ENCODE results near the gene CFAP70. TPM values are rescaled to one million over a fixed set of nuclear protein-coding genes. Genes with fewer than 3 reads are reported as not detected.

The CFAP70 gene
- total RNA-seq, 1 experiment from 2014 or later, result 0.39 TPM

DNA sequence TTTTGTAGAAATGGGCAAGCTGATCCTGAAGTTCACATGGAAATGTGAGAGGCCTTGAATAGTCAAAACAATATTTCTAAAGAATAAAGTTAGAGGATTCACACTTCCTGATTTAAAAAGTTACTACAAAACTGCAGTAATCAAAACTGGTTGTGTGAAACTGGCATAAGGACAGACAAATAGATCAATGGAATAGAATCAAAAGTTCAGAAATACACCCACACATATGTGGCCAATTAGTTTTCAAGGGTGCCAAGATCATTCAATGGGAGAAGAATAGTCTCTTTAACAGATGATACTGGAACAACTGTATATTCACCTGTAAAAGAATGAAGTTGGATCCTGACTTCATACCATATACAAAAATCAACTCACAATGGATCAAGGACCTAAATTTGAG, 139.3 kb downstream of the CFAP70 start:
- Mint-ChIP-seq H3K4me1 (ENCODE audit: low read depth, unreplicated experiment) (peaks cover 22% of the 10 kb centered on the region), H3K36me3 (ENCODE audit: insufficient read depth, unreplicated experiment) (peaks cover 7% of the 10 kb centered on the region), H3K9me3 (ENCODE audit: unreplicated experiment) (peaks cover 12% of the 10 kb centered on the region), H3K4me3 (ENCODE audit: unreplicated experiment) (no peak overlapping the region), H3K27me3 (ENCODE audit: insufficient read depth, unreplicated experiment) (no peaks in the 10 kb centered on the region), H3K27ac (ENCODE audit: unreplicated experiment) (no peak overlapping the region)
- Histone ChIP-seq H3K9me3 (no peaks in the 10 kb centered on the region), H3K4me3 (ENCODE audit: low read depth, low read length) (no peak overlapping the region), H3K27me3 (replicated peaks; ENCODE audit: control insufficient read depth, insufficient read depth, low read length) (no peaks in the 10 kb centered on the region), H3K36me3 (ENCODE audit: control insufficient read depth, insufficient read depth, low read length) (peaks cover 2% of the 10 kb centered on the region), H3K4me1 (peaks cover 25% of the 10 kb centered on the region)
- POLR2A ChIA-PET, result no interaction called here
- TF ChIP-seq, protein P1, sequence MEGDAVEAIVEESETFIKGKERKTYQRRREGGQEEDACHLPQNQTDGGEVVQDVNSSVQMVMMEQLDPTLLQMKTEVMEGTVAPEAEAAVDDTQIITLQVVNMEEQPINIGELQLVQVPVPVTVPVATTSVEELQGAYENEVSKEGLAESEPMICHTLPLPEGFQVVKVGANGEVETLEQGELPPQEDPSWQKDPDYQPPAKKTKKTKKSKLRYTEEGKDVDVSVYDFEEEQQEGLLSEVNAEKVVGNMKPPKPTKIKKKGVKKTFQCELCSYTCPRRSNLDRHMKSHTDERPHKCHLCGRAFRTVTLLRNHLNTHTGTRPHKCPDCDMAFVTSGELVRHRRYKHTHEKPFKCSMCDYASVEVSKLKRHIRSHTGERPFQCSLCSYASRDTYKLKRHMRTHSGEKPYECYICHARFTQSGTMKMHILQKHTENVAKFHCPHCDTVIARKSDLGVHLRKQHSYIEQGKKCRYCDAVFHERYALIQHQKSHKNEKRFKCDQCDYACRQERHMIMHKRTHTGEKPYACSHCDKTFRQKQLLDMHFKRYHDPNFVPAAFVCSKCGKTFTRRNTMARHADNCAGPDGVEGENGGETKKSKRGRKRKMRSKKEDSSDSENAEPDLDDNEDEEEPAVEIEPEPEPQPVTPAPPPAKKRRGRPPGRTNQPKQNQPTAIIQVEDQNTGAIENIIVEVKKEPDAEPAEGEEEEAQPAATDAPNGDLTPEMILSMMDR (IDR thresholded peaks at IDR 0.05; ENCODE audit: insufficient read depth in 1 of 2, low read depth in 1 of 2, low read length in 1 of 2, severe bottlenecking in 1 of 2, unreplicated experiment in 1 of 2), result no peak
- no peak for DNase-seq
- CTCF ChIA-PET, result interaction anchor here (0.6 to 0.9 kb wide), 3 partner anchors 39 to 123 kb away, joined by 3 to 7 read pairs (median 3); partner anchors contain the start of gene P4HA1
- no TSS peak for BruUV-seq (replicated peaks)
- intact Hi-C loops (cut with micrococcal nuclease; ENCODE audit: unreplicated experiment), result no loop called here

DNA sequence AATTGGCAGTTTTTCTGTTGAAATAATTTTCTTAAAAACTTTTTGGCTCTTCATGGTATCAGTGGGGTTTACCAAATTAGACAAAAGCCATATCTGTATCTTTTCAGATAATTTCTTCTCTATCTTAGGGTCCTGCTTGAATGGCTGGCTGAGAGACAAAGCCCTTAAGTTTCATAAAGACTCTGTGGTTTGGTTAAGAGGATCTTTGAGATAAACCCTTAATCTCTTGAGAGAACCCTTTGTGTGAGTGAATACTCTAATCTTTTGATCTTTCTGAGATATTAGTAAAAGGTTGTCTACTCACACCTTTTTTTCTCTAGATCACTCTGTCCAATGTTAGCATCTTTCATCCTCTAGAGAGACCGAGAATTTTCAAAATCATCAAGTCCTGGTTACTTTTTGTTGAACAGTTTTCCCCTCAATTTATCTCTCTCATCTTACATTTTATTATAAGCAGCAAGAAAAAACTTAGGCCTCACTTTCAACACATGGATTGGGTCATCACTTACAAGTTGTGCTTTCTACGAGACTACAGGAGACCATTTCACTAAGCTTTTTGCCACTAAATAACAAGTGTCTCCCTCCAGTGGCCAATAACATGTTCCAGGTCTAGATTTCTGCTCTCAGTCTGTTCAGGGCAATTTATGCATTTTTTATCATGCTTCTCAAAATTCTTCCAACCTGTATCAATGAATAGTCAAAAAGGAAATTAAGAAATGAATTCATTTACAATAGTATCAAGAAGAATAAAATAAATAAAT, 140.1 kb downstream of the CFAP70 start:
- H3K27me3 ChIP-seq (replicated peaks; ENCODE audit: control insufficient read depth, insufficient read depth, low read length), result no peaks in the 10 kb centered on the region
- peaks cover 2% of the 10 kb centered on the region for H3K36me3 ChIP-seq (ENCODE audit: control insufficient read depth, insufficient read depth, low read length)
- POLR2A ChIA-PET, result interaction anchor here (1.5 to 2.1 kb wide), 2 partner anchors 28 to 50 kb away, joined by 9 to 15 read pairs; partner anchors contain the start of genes ECD and FAM149B1
- peaks cover 25% of the 10 kb centered on the region for H3K4me1 ChIP-seq
- Mint-ChIP-seq H3K9me3 (ENCODE audit: unreplicated experiment) (peaks cover 12% of the 10 kb centered on the region), H3K4me3 (ENCODE audit: unreplicated experiment) (no peak overlapping the region), H3K36me3 (ENCODE audit: insufficient read depth, unreplicated experiment) (peaks cover 7% of the 10 kb centered on the region), H3K27me3 (ENCODE audit: insufficient read depth, unreplicated experiment) (no peaks in the 10 kb centered on the region), H3K4me1 (ENCODE audit: low read depth, unreplicated experiment) (peaks cover 22% of the 10 kb centered on the region), H3K27ac (ENCODE audit: unreplicated experiment) (peak overlapping the region; percentile 82)
- CTCF ChIA-PET, result interaction anchor here (0.6 to 1.3 kb wide), 5 partner anchors 38 to 1149 kb away, joined by 3 to 9 read pairs (median 5); partner anchors contain the start of gene P4HA1
- no peak overlapping the region for H3K4me3 ChIP-seq (ENCODE audit: low read depth, low read length)
- TSS peak; percentile 28 for BruUV-seq (replicated peaks)
- TF ChIP-seq, protein P1 (IDR thresholded peaks at IDR 0.05; ENCODE audit: insufficient read depth in 1 of 2, low read depth in 1 of 2, low read length in 1 of 2, severe bottlenecking in 1 of 2, unreplicated experiment in 1 of 2), result peak; percentile 61 to 74
- intact Hi-C loops (cut with micrococcal nuclease; ENCODE audit: unreplicated experiment), result loop anchor here (1.0 kb wide), 1 partner anchor 50 kb away; the partner anchor contains the start of genes ECD and FAM149B1
- DNase-seq, result peak in 1 of 2 experiments; percentile 60
- H3K9me3 ChIP-seq, result no peaks in the 10 kb centered on the region

DNA sequence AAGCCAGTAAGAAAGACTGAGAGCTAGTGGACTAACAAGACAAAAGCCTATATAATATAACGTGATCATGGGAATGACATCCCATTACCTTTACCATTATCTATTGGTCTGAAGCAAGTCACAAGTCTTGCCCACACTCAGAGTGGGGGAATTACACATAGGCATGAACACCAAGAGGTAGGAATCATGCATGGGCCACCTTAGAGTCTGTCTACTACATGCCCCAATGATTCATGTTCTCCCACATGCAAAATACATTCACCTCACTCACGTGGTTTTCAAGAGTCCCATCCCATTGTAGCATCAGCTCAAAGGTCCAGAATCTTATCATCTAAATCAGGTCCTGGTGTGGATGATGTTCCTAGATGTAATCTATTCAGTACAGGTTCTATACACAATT, 141.0 kb downstream of the CFAP70 start:
- no peaks in the 10 kb centered on the region for H3K9me3 ChIP-seq
- Mint-ChIP-seq H3K27ac (ENCODE audit: unreplicated experiment) (peak overlapping the region; percentile 82), H3K4me1 (ENCODE audit: low read depth, unreplicated experiment) (peaks cover 22% of the 10 kb centered on the region), H3K9me3 (ENCODE audit: unreplicated experiment) (peaks cover 12% of the 10 kb centered on the region), H3K36me3 (ENCODE audit: insufficient read depth, unreplicated experiment) (peaks cover 7% of the 10 kb centered on the region), H3K27me3 (ENCODE audit: insufficient read depth, unreplicated experiment) (no peaks in the 10 kb centered on the region), H3K4me3 (ENCODE audit: unreplicated experiment) (no peak overlapping the region)
- ChIA-PET POLR2A (interaction anchor here (1.5 to 2.1 kb wide), 2 partner anchors 29 to 49 kb away, joined by 9 to 15 read pairs; partner anchors contain the start of genes ECD and FAM149B1), CTCF (interaction anchor here (0.6 to 1.3 kb wide), 3 partner anchors 49 to 1086 kb away, joined by 7 to 9 read pairs (median 7); partner anchors contain the start of gene P4HA1)
- intact Hi-C loops (cut with micrococcal nuclease; ENCODE audit: unreplicated experiment), result loop anchor here (1.0 to 2.0 kb wide), 2 partner anchors 49 to 121 kb away; partner anchors contain the start of genes ECD, FAM149B1 and P4HA1
- H3K4me1 ChIP-seq, result peaks cover 25% of the 10 kb centered on the region
- no peak for DNase-seq
- H3K27me3 ChIP-seq (replicated peaks; ENCODE audit: control insufficient read depth, insufficient read depth, low read length), result no peaks in the 10 kb centered on the region
- H3K36me3 ChIP-seq (ENCODE audit: control insufficient read depth, insufficient read depth, low read length), result peaks cover 2% of the 10 kb centered on the region
- BruUV-seq (replicated peaks), result TSS peak; percentile 50
- TF ChIP-seq, protein P1 (IDR thresholded peaks at IDR 0.05; ENCODE audit: insufficient read depth in 1 of 2, low read depth in 1 of 2, low read length in 1 of 2, severe bottlenecking in 1 of 2, unreplicated experiment in 1 of 2), result no peak
- no peak overlapping the region for H3K4me3 ChIP-seq (ENCODE audit: low read depth, low read length)
